HG03280 (cell line): ENCODE measurements around the gene CDC7.
"Not testable (repeated sequence)": the region's sequence is repeated elsewhere in the genome, so short reads cannot be mapped to it uniquely, and the experiment has no call there.

Source experiments
- ATAC-seq: cut with Tn5 transposase; IDR thresholded peaks from one replicate; pipeline ENCODE4 v1.9.1; 2021; ENCODE audit warnings: mild to moderate bottlenecking, moderate library complexity; ENCODE audit not compliant: unreplicated experiment

The CDC7 gene

DNA sequence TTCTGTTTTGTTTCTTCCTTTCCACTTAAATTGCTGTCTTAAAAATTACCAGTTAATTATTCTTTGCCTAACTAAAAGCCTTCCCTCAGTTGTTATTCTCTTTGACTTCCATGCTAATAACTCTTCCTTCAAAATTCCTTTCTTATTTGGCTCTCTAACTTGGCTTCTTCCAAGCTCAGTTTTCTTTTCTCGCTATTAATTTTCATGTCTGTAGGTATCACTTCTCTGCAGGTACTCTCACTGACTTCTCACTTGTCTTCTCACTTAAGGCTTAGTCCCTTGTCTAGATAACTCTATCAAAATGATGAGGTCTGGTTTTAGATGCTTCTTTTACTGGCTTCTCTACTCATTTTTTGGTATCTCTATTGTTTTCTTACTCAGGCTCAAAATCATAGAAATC lies 10.1 kb downstream of the CDC7 start:
- ATAC-seq: no peak

GRCh38 chr1:91511386-91511785 lies 10.7 kb downstream of the CDC7 start:
- ATAC-seq: no peak

DNA sequence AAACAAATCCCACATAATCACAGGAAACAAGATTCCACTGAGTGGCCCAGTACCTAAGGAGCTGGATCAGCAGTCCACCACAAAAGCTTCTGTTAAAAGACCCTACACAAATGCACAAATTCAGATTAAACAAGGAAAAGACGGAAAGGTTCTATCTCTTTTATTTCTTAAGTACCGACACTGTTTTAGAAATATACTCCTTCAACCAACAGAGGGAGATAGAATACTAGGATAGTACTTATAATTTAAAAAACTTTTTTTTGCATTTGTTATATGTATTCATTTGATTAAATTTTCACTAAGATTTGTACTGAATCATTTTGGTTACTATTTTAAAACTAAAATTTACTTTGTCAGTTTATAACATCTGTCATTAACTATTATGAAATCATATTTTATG lies 12.5 kb downstream of the CDC7 start:
- ATAC-seq: no peak

GRCh38 chr1:91513706-91514105 lies 13.1 kb downstream of the CDC7 start:
- ATAC-seq: no peak

- no peak for ATAC-seq
These were observed 15.3 kb downstream of the CDC7 start for GRCh38 chr1:91515994-91516393.

- not testable (repeated sequence) for ATAC-seq
These were observed 16.0 kb downstream of the CDC7 start for GRCh38 chr1:91516605-91517004.

- not testable (repeated sequence) for ATAC-seq
These were observed 18.5 kb downstream of the CDC7 start for GRCh38 chr1:91519167-91519566.

- ATAC-seq: no peak
These were observed 20.4 kb downstream of the CDC7 start for GRCh38 chr1:91520942-91521507.

DNA sequence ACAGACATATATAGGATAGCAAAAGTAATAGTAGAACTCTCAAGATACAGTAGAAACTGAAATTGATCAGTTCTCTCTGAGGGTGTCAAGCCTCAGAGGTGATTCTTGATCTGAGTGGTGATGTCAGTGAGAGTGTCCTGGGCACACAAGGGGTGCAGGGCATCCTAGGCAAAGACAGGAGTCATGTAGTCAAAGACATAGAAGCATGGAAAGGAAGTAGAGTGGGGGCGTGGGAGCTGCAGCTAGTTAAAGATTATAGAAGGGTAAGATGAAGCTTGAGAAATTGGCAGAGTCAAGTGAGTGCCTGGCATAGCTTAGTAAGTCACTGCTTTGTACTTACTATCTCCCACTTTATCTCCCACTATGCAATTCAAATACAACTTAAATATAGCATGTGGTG lies 22.8 kb downstream of the CDC7 start:
- ATAC-seq: peak; percentile 95

- no peak for ATAC-seq
These were observed 25.8 kb downstream of the CDC7 start for GRCh38 chr1:91526496-91526895.

DNA sequence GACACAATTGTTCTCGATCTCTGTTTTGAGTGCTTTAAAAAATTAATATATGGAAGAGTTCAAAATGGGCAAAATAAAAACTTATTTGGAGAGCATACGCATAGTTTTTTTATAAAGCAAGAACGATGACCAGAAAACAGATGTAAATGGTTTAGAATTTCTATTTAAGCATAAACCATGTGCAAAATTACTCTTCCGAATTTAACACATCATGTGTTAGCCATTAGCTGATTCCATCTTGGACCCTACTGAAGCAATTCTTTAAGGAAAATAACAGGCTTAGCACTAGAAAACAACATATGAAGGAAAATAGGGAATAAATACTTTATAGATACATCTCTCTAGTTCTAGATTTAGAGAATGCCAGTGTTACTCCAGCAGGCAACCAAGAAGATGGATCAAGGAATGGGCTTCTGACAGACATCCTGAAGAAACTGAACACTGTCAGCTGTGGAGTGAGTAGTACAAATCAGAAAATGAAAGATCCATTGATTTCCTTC lies 26.7 kb downstream of the CDC7 start:
- no peak for ATAC-seq

- ATAC-seq: no peak
These were observed 27.1 kb downstream of the CDC7 start for GRCh38 chr1:91527781-91528180.

DNA sequence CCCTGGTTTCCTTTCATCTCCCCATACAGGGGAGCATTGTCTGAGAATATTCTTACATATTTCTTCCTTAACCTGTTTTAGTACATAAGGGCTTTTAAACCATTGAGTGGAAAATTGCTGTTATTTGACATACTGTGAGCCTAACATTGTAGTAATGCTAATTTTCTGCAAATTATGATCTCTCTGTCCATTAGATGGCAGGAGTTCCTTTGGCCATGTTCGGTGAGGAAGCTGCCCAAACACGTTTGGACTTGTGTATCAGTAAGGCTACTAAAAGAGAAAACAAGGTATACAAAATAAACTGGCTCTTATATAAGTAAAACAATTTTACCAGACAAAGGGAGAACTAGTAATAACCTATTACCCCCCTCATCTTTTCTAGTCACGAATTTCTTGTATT lies 29.2 kb downstream of the CDC7 start:
- ATAC-seq: no peak

- no peak for ATAC-seq
These were observed 32.8 kb downstream of the CDC7 start for GRCh38 chr1:91533361-91534024.

- no peak for ATAC-seq
These were observed 34.8 kb downstream of the CDC7 start for GRCh38 chr1:91535441-91535840.

DNA sequence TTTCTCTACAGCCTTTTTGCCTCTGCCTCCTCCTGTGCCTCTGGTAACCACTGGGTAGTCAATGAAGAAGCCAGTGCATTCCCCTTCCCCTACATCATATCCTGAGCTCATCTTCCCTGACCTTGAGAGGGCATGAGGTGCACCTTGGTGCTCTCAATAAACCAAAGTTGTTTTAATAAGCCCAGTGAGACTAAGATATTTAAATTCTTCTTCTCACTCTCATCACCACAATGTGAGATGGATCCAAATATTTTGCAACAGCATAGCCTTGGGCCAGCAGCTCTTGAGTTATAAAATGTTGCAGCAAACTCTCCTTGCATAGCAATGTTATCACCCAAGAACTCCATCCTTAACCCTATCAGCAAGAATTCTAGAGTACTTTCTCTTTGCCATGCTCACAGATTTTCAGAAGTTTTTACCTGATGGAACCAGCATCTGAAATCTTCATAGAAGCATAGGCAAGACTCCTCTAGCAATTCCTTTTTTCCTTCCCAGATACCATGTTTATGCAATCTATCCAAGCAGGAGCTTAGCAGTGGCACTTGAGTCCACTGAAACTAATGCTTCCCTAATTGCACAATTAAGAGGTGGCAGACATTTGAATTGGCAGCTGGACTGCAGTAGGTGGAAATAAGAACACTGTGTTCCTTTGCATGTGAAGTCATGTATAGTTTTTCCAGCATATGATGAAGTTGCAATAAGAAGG lies 36.8 kb downstream of the CDC7 start:
- ATAC-seq: no peak

DNA sequence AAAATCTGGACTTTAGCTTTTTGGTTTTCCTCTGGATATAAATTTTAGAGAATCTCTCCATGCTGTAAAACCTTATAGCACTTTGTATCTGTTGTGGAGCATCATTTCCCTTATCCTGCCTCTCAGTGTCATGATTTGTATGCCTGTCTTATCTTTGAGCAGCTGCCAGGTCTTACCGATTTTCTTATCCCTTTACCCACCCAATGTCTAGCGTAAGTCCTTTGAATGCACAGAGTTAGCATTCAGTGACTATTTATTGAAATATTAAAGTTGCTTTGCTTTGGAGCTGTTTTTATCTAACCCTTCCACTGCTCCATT lies 37.3 kb downstream of the CDC7 start:
- ATAC-seq: no peak

DNA sequence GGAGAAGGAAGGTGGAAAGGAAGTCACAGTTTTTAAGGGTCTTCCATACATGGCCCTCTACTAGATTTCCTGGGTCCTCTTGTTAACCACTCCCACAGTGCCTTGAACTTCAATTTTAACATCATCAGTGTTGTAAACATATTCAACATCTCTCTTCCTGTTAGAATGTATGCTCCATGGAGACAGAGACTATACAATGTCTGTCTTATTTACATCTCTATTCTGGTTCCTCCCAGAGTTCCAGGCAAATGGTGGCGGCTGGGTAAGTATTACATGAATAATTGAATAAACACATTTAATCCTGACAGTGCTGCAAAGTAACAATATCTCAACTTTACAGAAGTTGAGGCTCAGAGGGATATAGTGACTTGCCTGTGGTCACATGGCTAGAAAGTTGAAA lies 40.3 kb downstream of the CDC7 start:
- no peak for ATAC-seq

DNA sequence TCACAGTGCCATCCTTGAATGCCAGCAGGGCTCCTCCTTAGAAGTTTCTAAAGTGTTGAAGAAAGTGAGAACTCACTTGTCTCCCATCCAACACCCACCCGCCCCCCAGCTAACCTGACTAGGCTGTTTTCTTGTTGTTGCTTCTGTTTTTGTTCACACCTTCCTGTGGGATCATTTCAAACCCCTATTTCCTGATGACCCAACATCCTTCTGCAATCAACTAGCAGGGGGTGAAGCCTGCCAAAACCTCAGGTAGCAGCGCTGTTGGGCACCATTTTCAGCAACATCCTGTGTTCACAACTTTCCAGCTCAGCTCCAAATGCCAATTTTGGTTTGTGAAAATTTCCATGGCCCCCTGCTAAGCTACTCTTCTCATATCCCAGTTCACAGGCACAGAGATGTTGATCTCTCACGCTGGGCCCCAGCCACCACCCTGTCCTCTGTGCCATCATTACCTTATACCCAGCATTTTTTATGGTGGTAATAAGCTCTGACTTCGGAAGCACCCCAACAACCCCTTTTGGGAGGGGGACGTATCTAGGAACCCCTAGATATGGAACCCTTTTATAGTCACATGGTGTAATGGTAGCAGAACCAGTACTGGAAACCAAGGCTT lies 41.4 kb downstream of the CDC7 start:
- ATAC-seq: no peak

DNA sequence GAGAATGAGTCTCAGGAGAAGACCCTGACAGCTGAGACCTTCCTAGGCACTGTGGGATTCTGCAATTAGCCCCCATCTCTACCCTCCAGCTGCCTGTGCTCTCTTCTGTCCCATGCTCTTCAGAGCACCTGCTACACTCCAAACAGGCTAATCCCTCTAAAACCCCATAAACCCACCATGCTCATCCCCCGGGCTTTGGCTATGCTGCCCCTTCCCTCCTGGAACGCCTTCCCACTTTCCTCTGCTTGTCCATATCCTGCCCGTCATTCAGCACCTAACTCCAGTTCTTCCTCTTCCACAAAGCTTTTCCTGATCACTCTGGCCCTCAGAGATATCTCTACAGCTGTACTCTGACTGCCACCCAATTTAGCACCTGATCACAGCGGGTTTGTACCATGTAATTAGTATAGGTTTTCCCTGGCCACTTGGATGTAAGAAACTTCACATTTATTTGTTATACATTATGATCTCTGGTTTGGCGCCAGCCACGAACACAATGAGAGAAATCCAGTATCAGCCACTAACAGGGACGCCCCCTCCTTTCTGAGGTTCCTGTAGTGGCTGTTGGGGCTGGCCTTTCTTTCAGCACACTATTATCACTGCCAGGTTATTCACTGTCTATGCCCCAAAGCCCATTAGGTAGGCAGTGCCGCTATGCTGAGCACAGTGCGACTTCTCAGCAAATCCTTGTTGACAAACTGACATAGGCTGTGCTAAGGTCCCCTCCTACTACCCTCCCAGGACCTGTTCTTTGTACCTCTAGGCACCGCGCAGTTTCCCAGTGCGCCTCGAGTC lies 45.1 kb downstream of the CDC7 start:
- no peak for ATAC-seq

DNA sequence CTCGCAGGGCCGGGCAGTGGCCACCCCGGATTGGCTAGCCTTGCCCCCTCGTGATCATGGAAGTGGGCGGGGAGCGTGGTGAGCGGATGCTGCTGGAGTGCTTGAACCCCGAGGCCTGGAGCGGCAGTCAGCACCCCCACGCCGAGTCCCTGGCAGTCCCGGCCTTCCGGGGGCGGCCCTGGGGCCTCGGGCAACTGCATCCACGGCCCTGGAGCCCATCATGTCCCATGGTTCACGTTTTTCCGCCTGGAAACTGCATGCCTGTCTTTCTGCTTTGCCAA lies 45.6 kb downstream of the CDC7 start:
- ATAC-seq: no peak
